ENCODE data around the gene GNL1. TPM values are rescaled to one million over a fixed set of nuclear protein-coding genes. Genes with fewer than 3 reads are reported as not detected.

The GNL1 gene
- total and polyA plus RNA-seq, 2 donors (not counting 3 experiments of a cell fraction or from before 2014, with no cell fraction given): 58.4 to 87.3 TPM

DNA sequence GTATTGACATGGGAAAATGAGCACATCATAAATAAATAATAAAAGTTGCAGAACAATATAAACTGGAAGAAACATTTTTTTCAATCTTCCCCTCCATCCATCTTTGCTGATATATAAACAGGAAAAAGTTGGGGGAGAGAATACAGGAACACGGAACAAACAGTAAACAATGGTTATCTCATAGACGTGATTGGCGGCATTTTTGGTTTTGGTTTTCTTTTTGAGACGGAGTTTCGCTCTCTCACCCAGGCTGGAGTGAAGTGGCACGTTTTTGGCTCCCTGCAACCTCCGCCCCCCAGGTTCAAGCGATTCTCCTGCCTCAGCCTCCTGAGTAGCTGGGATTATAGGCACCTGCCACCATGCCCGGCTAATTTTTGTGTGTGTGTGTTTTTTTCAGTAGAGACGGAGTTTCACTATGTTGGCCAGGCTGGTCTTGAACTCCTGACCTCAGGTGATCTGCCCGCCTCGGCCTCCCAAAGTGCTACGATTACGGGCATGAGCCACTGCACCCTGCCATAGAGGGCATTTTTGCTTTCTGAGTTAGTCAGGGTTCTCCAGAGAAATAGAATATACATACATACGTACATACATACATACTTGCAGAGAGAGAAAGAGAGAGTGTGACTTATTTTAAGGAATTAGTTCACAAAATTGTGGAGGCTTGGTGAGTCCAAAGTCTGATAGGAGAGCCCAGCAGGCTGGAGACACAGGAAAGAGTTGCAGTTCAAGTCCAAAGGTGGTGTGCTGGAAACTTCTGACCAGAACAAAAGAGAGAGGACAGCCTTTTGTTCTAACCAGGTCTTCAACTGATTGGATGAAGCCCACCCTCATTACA is 22.6 kb downstream of the GNL1 start:
- POLR2A ChIA-PET: no interaction called here
- H3K36me3 ChIP-seq (ENCODE audit: control insufficient read depth in 2 of 2, extremely low read depth in 1 of 2, insufficient read depth in 2 of 2, low read length in 2 of 2): no peaks in the 10 kb centered on the region
- H3K9me3 ChIP-seq (replicated peaks; ENCODE audit: control insufficient read depth, insufficient read depth, low read length): no peaks in the 10 kb centered on the region
- H3K4me1 ChIP-seq (ENCODE audit: control insufficient read depth, extremely low read depth, insufficient read depth, low read length): peaks cover 6% of the 10 kb centered on the region
- no peaks in the 10 kb centered on the region for H3K9me1 ChIP-seq (replicated peaks; ENCODE audit: control insufficient read depth, extremely low read depth, insufficient read depth, low read length)
- FAIRE-seq (no peak), DNase-seq (ENCODE audit: low read depth, low spot score) (no peak)
- TF ChIP-seq JUN (IDR thresholded peaks at IDR 0.05; ENCODE audit: borderline replicate concordance, insufficient read depth, insufficient read length, low read depth): no peak
- no peak for TF ChIP-seq MYC (IDR thresholded peaks at IDR 0.05; ENCODE audit: low read depth, low read length)
- TF ChIP-seq EZH2 (IDR thresholded peaks at IDR 0.05; ENCODE audit: borderline replicate concordance, low read depth, low read length, severe bottlenecking): no peak
- TF ChIP-seq GATA2 (IDR thresholded peaks at IDR 0.05; ENCODE audit: insufficient read depth, insufficient read length, low read depth, low read length): no peak
- no peak for TF ChIP-seq FOS (IDR thresholded peaks at IDR 0.05; ENCODE audit: borderline replicate concordance, insufficient read depth, low read length)
- TF ChIP-seq, protein P1, sequence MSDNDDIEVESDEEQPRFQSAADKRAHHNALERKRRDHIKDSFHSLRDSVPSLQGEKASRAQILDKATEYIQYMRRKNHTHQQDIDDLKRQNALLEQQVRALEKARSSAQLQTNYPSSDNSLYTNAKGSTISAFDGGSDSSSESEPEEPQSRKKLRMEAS (IDR thresholded peaks at IDR 0.05; ENCODE audit: insufficient read depth, insufficient read length): no peak
- TF ChIP-seq, protein P2, sequence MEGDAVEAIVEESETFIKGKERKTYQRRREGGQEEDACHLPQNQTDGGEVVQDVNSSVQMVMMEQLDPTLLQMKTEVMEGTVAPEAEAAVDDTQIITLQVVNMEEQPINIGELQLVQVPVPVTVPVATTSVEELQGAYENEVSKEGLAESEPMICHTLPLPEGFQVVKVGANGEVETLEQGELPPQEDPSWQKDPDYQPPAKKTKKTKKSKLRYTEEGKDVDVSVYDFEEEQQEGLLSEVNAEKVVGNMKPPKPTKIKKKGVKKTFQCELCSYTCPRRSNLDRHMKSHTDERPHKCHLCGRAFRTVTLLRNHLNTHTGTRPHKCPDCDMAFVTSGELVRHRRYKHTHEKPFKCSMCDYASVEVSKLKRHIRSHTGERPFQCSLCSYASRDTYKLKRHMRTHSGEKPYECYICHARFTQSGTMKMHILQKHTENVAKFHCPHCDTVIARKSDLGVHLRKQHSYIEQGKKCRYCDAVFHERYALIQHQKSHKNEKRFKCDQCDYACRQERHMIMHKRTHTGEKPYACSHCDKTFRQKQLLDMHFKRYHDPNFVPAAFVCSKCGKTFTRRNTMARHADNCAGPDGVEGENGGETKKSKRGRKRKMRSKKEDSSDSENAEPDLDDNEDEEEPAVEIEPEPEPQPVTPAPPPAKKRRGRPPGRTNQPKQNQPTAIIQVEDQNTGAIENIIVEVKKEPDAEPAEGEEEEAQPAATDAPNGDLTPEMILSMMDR (IDR thresholded peaks at IDR 0.05; ENCODE audit: extremely low read depth in 1 of 2, insufficient read depth in 1 of 2, low read depth in 1 of 2, low read length in 2 of 2): no peak
- no peak for TF ChIP-seq POLR2AphosphoS5 (IDR thresholded peaks at IDR 0.05; ENCODE audit: insufficient read depth, low read depth, low read length)
- no peak for TF ChIP-seq POLR2A (IDR thresholded peaks at IDR 0.05; ENCODE audit: low read depth, low read length)
- no peaks in the 10 kb centered on the region for H3K27me3 ChIP-seq (ENCODE audit: control insufficient read depth in 2 of 2, insufficient read depth in 2 of 2, low read length in 2 of 2)
- H3K4me2 ChIP-seq (ENCODE audit: insufficient read depth, low read length): no peak overlapping the region
- BruUV-seq (replicated peaks): no TSS peak
- CTCF ChIA-PET: interaction anchor here (1.5 to 3.0 kb wide), 6 partner anchors 10 to 80 kb away, joined by 8 to 151 read pairs (median 58); no protein-coding TSS in a partner anchor
- H3K4me3 ChIP-seq (replicated peaks in 1 of 3; ENCODE audit: insufficient read depth in 1 of 3, low read depth in 1 of 3, low read length in 3 of 3): no peak overlapping the region
- H3K9ac ChIP-seq (replicated peaks; ENCODE audit: extremely low read depth, insufficient read depth, low read length): no peak overlapping the region
- H3K27ac ChIP-seq (ENCODE audit: insufficient read depth, low read depth, low read length): no peak overlapping the region
- dilution Hi-C loops (cut with MboI; ENCODE audit: extremely low pct_ligation_motif_present, low sequenced_read_pairs) (no loop called here), intact Hi-C loops (cut with micrococcal nuclease) (no loop called here)
- H3K79me2 ChIP-seq (ENCODE audit: control insufficient read depth, insufficient read depth, low read length): no peaks in the 10 kb centered on the region
- H2AFZ ChIP-seq (ENCODE audit: low read depth, low read length): no peak overlapping the region
- H4K20me1 ChIP-seq (replicated peaks; ENCODE audit: control insufficient read depth, extremely low read depth, insufficient read depth, low read length): no peaks in the 10 kb centered on the region
